Neuronal stem cell (in vitro differentiated cells): Measurements from ENCODE around the gene ANGEL1.

Experiments
- DNase-seq: peaks from one replicate; pipeline ENCODE4 v3.0.0-alpha.2; 2013; ENCODE audit warnings: low spot score
- H2AFZ ChIP-seq: one replicate; pipeline ENCODE4 v1.6.1; 2013; ENCODE audit warnings: mild to moderate bottlenecking, low read length, inconsistent platforms
- H2AK5ac ChIP-seq: 2 replicates; pipeline ENCODE4 v1.6.1; 2013; ENCODE audit warnings: low read depth, mild to moderate bottlenecking, inconsistent platforms, low read length, moderate library complexity, mixed read lengths
- H2BK120ac ChIP-seq: 2 replicates; pipeline ENCODE4 v1.6.1; 2013; ENCODE audit warnings: low read depth, mild to moderate bottlenecking, inconsistent platforms, low read length, moderate library complexity, mixed read lengths
- H2BK12ac ChIP-seq: one replicate; pipeline ENCODE4 v1.6.1; 2013; ENCODE audit warnings: low read length, inconsistent platforms
- H2BK15ac ChIP-seq: 2 replicates; pipeline ENCODE4 v1.6.1; 2013; ENCODE audit warnings: mild to moderate bottlenecking, low read length, inconsistent platforms, mixed read lengths
- H2BK5ac ChIP-seq: one replicate; pipeline ENCODE4 v1.6.1; 2013; ENCODE audit warnings: inconsistent platforms, mild to moderate bottlenecking, low read length, moderate library complexity
- H3K14ac ChIP-seq: one replicate; pipeline ENCODE4 v1.6.1; 2013; ENCODE audit warnings: low read length, inconsistent platforms
- H3K18ac ChIP-seq: 2 replicates; pipeline ENCODE4 v1.6.1; 2013; ENCODE audit warnings: low read length, inconsistent platforms
- H3K23ac ChIP-seq: 2 replicates; pipeline ENCODE4 v1.6.1; 2013; ENCODE audit warnings: low read depth, mild to moderate bottlenecking, mixed read lengths, low read length, inconsistent platforms; ENCODE audit not compliant: poor library complexity
- H3K27ac ChIP-seq: replicated peaks from 3 replicates; pipeline ENCODE4 v1.5.1; 2013; ENCODE audit warnings: low read length, inconsistent platforms
- H3K27me3 ChIP-seq, 3 experiments: 2 replicates each; pipeline ENCODE4 v1.6.1; 2013; ENCODE audit warnings: low read length in 3 of 3, mild to moderate bottlenecking in 2 of 3, inconsistent platforms in 1 of 3, low read depth in 1 of 3, mixed read lengths in 1 of 3, moderate library complexity in 1 of 3; ENCODE audit not compliant: control insufficient read depth in 3 of 3, insufficient read depth in 3 of 3
- H3K36me3 ChIP-seq, 2 donors: replicated peaks in 1 of 2; 2 replicates each; pipeline ENCODE4 v1.6.1; 2013; ENCODE audit warnings: low read length in 2 of 2; ENCODE audit not compliant: control insufficient read depth in 2 of 2, insufficient read depth in 2 of 2
- H3K4ac ChIP-seq: 2 replicates; pipeline ENCODE4 v1.6.1; 2013; ENCODE audit warnings: inconsistent platforms, mild to moderate bottlenecking, low read length, moderate library complexity
- H3K4me1 ChIP-seq, 2 donors: 1 replicate in 1 of 2; 2 replicates in 1 of 2; pipeline ENCODE4 v1.6.1; 2013; ENCODE audit warnings: low read length in 2 of 2, low read depth in 1 of 2; ENCODE audit not compliant: control insufficient read depth in 2 of 2, insufficient read depth in 1 of 2
- H3K4me2 ChIP-seq: one replicate; pipeline ENCODE4 v1.6.1; 2013; ENCODE audit warnings: mild to moderate bottlenecking, low read length, inconsistent platforms; ENCODE audit not compliant: insufficient read depth, poor library complexity, severe bottlenecking
- H3K4me3 ChIP-seq, 2 donors: 2 replicates each; pipeline ENCODE4 v1.5.1; 2013; ENCODE audit warnings: low read length in 2 of 2, mild to moderate bottlenecking in 2 of 2, inconsistent platforms in 1 of 2, moderate library complexity in 1 of 2
- H3K79me1 ChIP-seq: one replicate; pipeline ENCODE4 v1.6.1; 2013; ENCODE audit warnings: low read depth, mild to moderate bottlenecking, inconsistent platforms, low read length, moderate library complexity
- H3K9ac ChIP-seq: one replicate; pipeline ENCODE4 v1.6.1; 2013; ENCODE audit warnings: mild to moderate bottlenecking, low read depth, low read length, inconsistent platforms; ENCODE audit not compliant: poor library complexity
- H3K9me3 ChIP-seq, 2 donors: replicated peaks in 1 of 2; 2 replicates each; pipeline versions ENCODE3 to v1.6.1; 2013; ENCODE audit warnings: low read length in 2 of 2, mild to moderate bottlenecking in 2 of 2, inconsistent platforms in 1 of 2, low read depth in 1 of 2, mixed read lengths in 1 of 2, moderate library complexity in 1 of 2; ENCODE audit not compliant: control insufficient read depth in 2 of 2, insufficient read depth in 1 of 2
- H4K8ac ChIP-seq: one replicate; pipeline ENCODE4 v1.6.1; 2013; ENCODE audit warnings: low read depth, mild to moderate bottlenecking, inconsistent platforms, low read length, moderate library complexity
- H4K91ac ChIP-seq: one replicate; pipeline ENCODE4 v1.6.1; 2013; ENCODE audit warnings: low read length, low read depth, mild to moderate bottlenecking, inconsistent platforms; ENCODE audit not compliant: poor library complexity
- WGBS, 2 donors: extraction: QIAGEN DNeasy Blood & Tissue Kit; methylation state at CpG; one replicate each; pipeline ENCODE4 v1.1.7; 2013; ENCODE audit warnings: missing lambda C conversion rate in 2 of 2, mixed read lengths in 1 of 2; ENCODE audit not compliant: insufficient read length in 2 of 2, insufficient replicate concordance in 1 of 2; ENCODE audit errors: extremely low coverage in 2 of 2; 5-methylcytosine and 5-hydroxymethylcytosine counted together

The ANGEL1 gene

DNA sequence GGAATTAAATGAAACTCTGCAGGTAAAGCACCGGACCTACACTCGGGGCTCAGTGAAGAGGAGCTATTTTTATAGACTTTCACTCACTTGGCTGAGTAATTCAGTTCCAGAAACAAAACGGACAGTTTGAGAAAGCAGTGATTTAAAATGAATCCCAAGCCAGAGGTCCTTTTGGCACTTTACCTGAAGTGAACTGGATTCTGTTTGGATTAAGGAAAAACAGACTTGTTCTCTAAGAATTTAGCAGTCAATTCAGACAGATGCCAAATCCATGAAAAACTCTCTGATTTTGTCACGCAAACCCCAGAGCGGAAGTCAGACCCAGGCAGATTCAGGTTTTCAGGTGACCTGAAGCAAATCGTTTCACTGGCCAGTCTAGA, 56.3 kb downstream of the ANGEL1 start:
- Histone ChIP-seq H3K79me1 (no peaks in the 10 kb centered on the region), H3K4ac (no peak overlapping the region), H3K27me3 (peaks cover 0 to 4% (median 0%) of the 10 kb centered on the region in 3 experiments), H2BK120ac (no peak overlapping the region), H3K4me1 (peaks cover 4 to 5% of the 10 kb centered on the region in 2 donors), H2AK5ac (no peak overlapping the region), H4K91ac (no peak overlapping the region), H3K4me3 (no peak overlapping the region), H3K4me2 (no peak overlapping the region), H3K36me3 (no peaks in the 10 kb centered on the region), H2BK15ac (no peak overlapping the region), H3K23ac (no peak overlapping the region), H2AFZ (no peak overlapping the region), H3K9me3 (no peaks in the 10 kb centered on the region), H3K27ac (no peak overlapping the region), H3K14ac (no peak overlapping the region), H3K18ac (no peak overlapping the region), H3K9ac (no peak overlapping the region), H2BK5ac (no peak overlapping the region), H4K8ac (no peak overlapping the region), H2BK12ac (no peak overlapping the region)
- no peak for DNase-seq
- no CpG with 5 or more reads among the region's 6 CpGs for WGBS, 2 donors

DNA sequence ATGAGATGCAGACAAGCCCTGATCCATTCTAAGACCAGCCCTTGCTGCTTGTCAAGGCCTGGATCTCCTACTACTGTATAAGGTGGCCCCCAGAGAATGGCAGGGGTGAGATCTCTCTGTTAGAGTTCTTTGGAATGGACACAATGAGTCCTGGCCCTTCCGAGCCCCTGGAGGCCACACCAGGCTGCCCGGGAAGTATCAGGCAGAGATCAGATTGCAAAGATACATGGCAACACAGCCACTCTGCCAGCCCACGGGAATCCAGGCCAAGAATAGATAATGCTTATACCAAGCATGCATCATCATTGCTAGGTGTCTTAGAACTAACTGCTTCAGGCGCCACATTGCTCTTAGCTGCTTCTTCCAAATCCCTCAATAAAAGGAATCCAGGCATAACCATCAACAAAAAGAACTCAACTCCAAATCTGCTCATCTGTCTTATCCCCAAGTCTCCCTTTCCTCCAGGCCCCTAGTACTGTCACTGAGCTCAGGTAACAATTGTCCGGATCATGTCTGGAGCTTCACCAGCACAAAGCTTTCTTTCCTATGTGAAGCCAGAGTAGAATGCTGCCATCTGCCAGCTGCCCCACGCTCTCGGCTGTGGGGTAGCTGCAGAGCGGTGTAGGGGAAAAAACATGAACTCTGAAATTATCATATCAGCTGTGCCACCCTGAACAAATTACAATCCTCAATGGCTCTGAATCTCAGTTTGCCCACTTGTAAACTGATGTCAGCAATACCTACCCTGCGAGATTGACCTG, 56.9 kb downstream of the ANGEL1 start:
- H3K27ac ChIP-seq, result no peak overlapping the region
- no peak overlapping the region for H4K91ac ChIP-seq
- no peak overlapping the region for H2AFZ ChIP-seq
- H2BK5ac ChIP-seq, result no peak overlapping the region
- H3K9ac ChIP-seq, result no peak overlapping the region
- no peak overlapping the region for H3K4ac ChIP-seq
- no peak for DNase-seq
- H3K36me3 ChIP-seq, result no peaks in the 10 kb centered on the region
- no peak overlapping the region for H2BK120ac ChIP-seq
- H3K4me2 ChIP-seq, result no peak overlapping the region
- no peak overlapping the region for H2BK15ac ChIP-seq
- H2AK5ac ChIP-seq, result no peak overlapping the region
- H3K23ac ChIP-seq, result no peak overlapping the region
- peaks cover 0 to 3% of the 10 kb centered on the region in 2 donors for H3K4me1 ChIP-seq
- no peak overlapping the region for H4K8ac ChIP-seq
- H3K18ac ChIP-seq, result no peak overlapping the region
- H3K79me1 ChIP-seq, result no peaks in the 10 kb centered on the region
- H3K9me3 ChIP-seq, result no peaks in the 10 kb centered on the region
- WGBS, 2 donors, result no CpG with 5 or more reads among the region's 9 CpGs
- H3K14ac ChIP-seq, result no peak overlapping the region
- H3K4me3 ChIP-seq, result no peak overlapping the region
- H3K27me3 ChIP-seq, result peaks cover 0 to 2% (median 0%) of the 10 kb centered on the region in 3 experiments
- H2BK12ac ChIP-seq, result no peak overlapping the region

GRCh38 chr14:76754586-76754985, 58.1 kb downstream of the ANGEL1 start:
- Histone ChIP-seq H2BK5ac (no peak overlapping the region), H2AK5ac (no peak overlapping the region), H3K4me3 (no peak overlapping the region), H3K9ac (no peak overlapping the region), H3K9me3 (no peaks in the 10 kb centered on the region), H2AFZ (no peak overlapping the region), H3K18ac (no peak overlapping the region), H2BK15ac (no peak overlapping the region), H2BK120ac (no peak overlapping the region), H3K14ac (no peak overlapping the region), H3K4me2 (no peak overlapping the region), H3K4ac (no peak overlapping the region), H3K79me1 (no peaks in the 10 kb centered on the region), H3K27ac (no peak overlapping the region), H4K8ac (no peak overlapping the region), H3K4me1 (peaks cover 0 to 2% of the 10 kb centered on the region in 2 donors), H4K91ac (no peak overlapping the region), H2BK12ac (no peak overlapping the region), H3K23ac (no peak overlapping the region), H3K36me3 (no peaks in the 10 kb centered on the region), H3K27me3 (no peaks in the 10 kb centered on the region)
- WGBS, 2 donors, result no CpG with 5 or more reads among the region's 7 CpGs
- no peak for DNase-seq

- H3K14ac ChIP-seq, result no peak overlapping the region
- H3K4ac ChIP-seq, result no peak overlapping the region
- H3K79me1 ChIP-seq, result no peaks in the 10 kb centered on the region
- no CpG with 5 or more reads among the region's 7 CpGs for WGBS, 2 donors
- no peak overlapping the region for H3K23ac ChIP-seq
- no peaks in the 10 kb centered on the region for H3K9me3 ChIP-seq
- H3K27me3 ChIP-seq, result no peaks in the 10 kb centered on the region
- no peak overlapping the region for H3K9ac ChIP-seq
- no peak overlapping the region for H2BK120ac ChIP-seq
- H4K91ac ChIP-seq, result no peak overlapping the region
- H2AFZ ChIP-seq, result no peak overlapping the region
- H2AK5ac ChIP-seq, result no peak overlapping the region
- H4K8ac ChIP-seq, result no peak overlapping the region
- no peak overlapping the region for H2BK12ac ChIP-seq
- H3K18ac ChIP-seq, result no peak overlapping the region
- no peak for DNase-seq
- no peak overlapping the region for H3K27ac ChIP-seq
- no peak overlapping the region for H3K4me2 ChIP-seq
- no peak overlapping the region for H2BK5ac ChIP-seq
- H3K4me1 ChIP-seq, result peaks cover 0 to 2% of the 10 kb centered on the region in 2 donors
- no peak overlapping the region for H3K4me3 ChIP-seq
- H2BK15ac ChIP-seq, result no peak overlapping the region
- H3K36me3 ChIP-seq, result no peaks in the 10 kb centered on the region
Measured at GRCh38 chr14:76753541-76754198, 59.0 kb downstream of the ANGEL1 start.
